GM12892 (cell line): ENCODE measurements around the gene PRR23E.

Experiments used
- POLR2AphosphoS5 ChIP-seq: IDR thresholded peaks from 2 replicates; pipeline ENCODE4 v1.6.1; 2011; ENCODE audit warnings: low read depth, low read length, control low read depth
- TAF1 ChIP-seq: IDR thresholded peaks from 2 replicates; pipeline ENCODE4 v1.6.1; 2011; ENCODE audit warnings: low read depth, mild to moderate bottlenecking, control low read depth, low read length, borderline replicate concordance

GRCh38 chr3:127182431-127182830, 10.5 kb upstream of the PRR23E start:
- TF ChIP-seq TAF1 (no peak), POLR2AphosphoS5 (no peak)
